Fibroblast of lung (primary cell): Measurements from ENCODE around the gene RGL2. TPM values are rescaled to one million over a fixed set of nuclear protein-coding genes. Genes with fewer than 3 reads are reported as not detected.

ENCODE experiments used
- DNase-seq, 2 donors: peaks; one replicate each; pipeline versions ENCODE4 v3.0.0 to v3.0.0-alpha.2; 2010; ENCODE audit warnings: low read depth in 2 of 2
- H2AFZ ChIP-seq: 2 replicates; pipeline ENCODE4 v1.5.1; 2012; ENCODE audit warnings: low read length, control low read depth, inconsistent platforms
- H3K27ac ChIP-seq: 2 replicates; pipeline ENCODE4 v1.5.1; 2011; ENCODE audit warnings: low read length, control low read depth; ENCODE audit not compliant: insufficient read depth
- H3K27me3 ChIP-seq: 2 replicates; pipeline ENCODE4 v1.5.1; 2011; ENCODE audit warnings: mild to moderate bottlenecking, low read length; ENCODE audit not compliant: control insufficient read depth, insufficient read depth
- H3K36me3 ChIP-seq: 2 replicates; pipeline ENCODE4 v1.5.1; 2011; ENCODE audit warnings: low read length; ENCODE audit not compliant: control insufficient read depth, insufficient read depth
- H3K4me1 ChIP-seq: 2 replicates; pipeline ENCODE4 v1.5.1; 2011; ENCODE audit warnings: low read length; ENCODE audit not compliant: control insufficient read depth, insufficient read depth; ENCODE audit errors: extremely low read depth
- H3K4me2 ChIP-seq: 2 replicates; pipeline ENCODE4 v1.5.1; 2011; ENCODE audit warnings: low read length, control low read depth; ENCODE audit not compliant: insufficient read depth; ENCODE audit errors: extremely low read depth
- H3K4me3 ChIP-seq, 4 experiments: fragments of 200-600 bp in 1 of 4; sonication (generic) in 1 of 4; replicated peaks in 1 of 4; 2 replicates each; pipeline ENCODE4 v1.5.1; 2011 to 2016; ENCODE audit warnings: low read length in 4 of 4, low read depth in 3 of 4, mild to moderate bottlenecking in 3 of 4, control low read depth in 2 of 4, inconsistent platforms in 1 of 4, mixed read lengths in 1 of 4; ENCODE audit not compliant: insufficient read depth in 1 of 4; ENCODE audit errors: control extremely low read depth in 1 of 4
- H3K79me2 ChIP-seq: 2 replicates; pipeline ENCODE4 v1.5.1; 2012; ENCODE audit warnings: mild to moderate bottlenecking, low read length, inconsistent platforms; ENCODE audit not compliant: control insufficient read depth, insufficient read depth
- H3K9ac ChIP-seq: 2 replicates; pipeline ENCODE4 v1.5.1; 2011; ENCODE audit warnings: mild to moderate bottlenecking, low read length, control low read depth; ENCODE audit not compliant: insufficient read depth
- H3K9me3 ChIP-seq: 2 replicates; pipeline ENCODE4 v1.5.1; 2012; ENCODE audit warnings: low read depth, low read length; ENCODE audit not compliant: control insufficient read depth, insufficient read depth
- H4K20me1 ChIP-seq: 2 replicates; pipeline ENCODE4 v1.5.1; 2011; ENCODE audit warnings: low read length; ENCODE audit not compliant: control insufficient read depth, insufficient read depth; ENCODE audit errors: extremely low read depth
- CTCF ChIP-seq, 2 donors: IDR thresholded peaks in 1 of 2; conservative IDR thresholded peaks in 1 of 2; 1 replicate in 1 of 2; 2 replicates in 1 of 2; pipeline ENCODE4 v1.5.1; 2011 to 2012; ENCODE audit warnings: low read length in 2 of 2, control low read depth in 1 of 2, inconsistent platforms in 1 of 2, low read depth in 1 of 2, mild to moderate bottlenecking in 1 of 2
- EZH2 ChIP-seq: IDR thresholded peaks from 2 replicates; pipeline ENCODE4 v1.5.1; 2012; ENCODE audit warnings: low read length, control low read depth, mild to moderate bottlenecking; ENCODE audit errors: missing control alignments
- polyA plus RNA-seq, 2 donors: library from polyadenylated mRNA; depleted of rRNA in 1 of 2; stranded (reverse) in 1 of 2; unstranded in 1 of 2; fragments of >200 nt; gene quantifications; 2 replicates each; pipeline ENCODE4 v1.2.1, GENCODE V29; 2011 to 2012; ENCODE audit warnings: missing spikeins in 1 of 2
- total RNA-seq: library from RNA; depleted of rRNA; stranded (reverse); fragments of >200 nt; gene quantifications from 2 replicates; pipeline ENCODE4 v1.2.1, GENCODE V29; 2014

Gene RGL2
- total and polyA plus RNA-seq, 2 donors (not counting 1 experiment from before 2014, with no cell fraction given): 17.4 to 22.8 TPM

DNA sequence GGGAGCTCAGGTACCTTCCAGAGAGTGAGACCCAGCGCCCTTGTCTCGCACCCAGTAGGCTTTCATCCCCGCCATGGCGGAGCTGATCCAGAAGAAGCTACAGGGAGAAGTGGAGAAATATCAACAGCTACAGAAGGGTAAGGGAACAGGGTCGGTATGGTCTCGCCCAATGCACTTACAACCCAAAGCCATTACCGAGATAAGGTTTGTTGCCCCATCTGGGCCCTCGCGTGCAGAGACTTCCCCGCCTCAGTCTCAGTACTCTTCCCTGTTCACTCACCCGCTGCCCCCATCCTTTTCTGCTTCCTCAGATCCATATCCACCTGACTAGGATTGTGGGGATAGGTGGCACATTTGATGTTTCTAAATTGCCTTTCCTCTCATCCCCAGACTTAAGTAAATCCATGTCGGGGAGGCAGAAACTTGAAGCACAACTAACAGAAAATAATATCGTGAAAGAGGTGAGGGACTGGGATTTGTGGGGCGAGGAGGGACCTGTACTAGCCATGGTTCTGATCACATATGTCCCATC lies 8.9 kb downstream of the RGL2 start:
- Histone ChIP-seq H3K36me3 (peaks cover 29% of the 10 kb centered on the region), H3K27me3 (no peaks in the 10 kb centered on the region), H2AFZ (peak overlapping the region; percentile 58), H3K9ac (peak overlapping the region; percentile 73), H3K9me3 (no peaks in the 10 kb centered on the region), H4K20me1 (no peaks in the 10 kb centered on the region), H3K79me2 (peaks cover 31% of the 10 kb centered on the region), H3K4me3 (peak overlapping the region; percentile 86 to 99 (median 94)), H3K4me1 (peaks cover 11% of the 10 kb centered on the region), H3K4me2 (peak overlapping the region; percentile 100), H3K27ac (peak overlapping the region; percentile 75)
- no peak for DNase-seq
- TF ChIP-seq EZH2: no peak
- no peak for TF ChIP-seq CTCF (conservative IDR thresholded peaks at IDR 0.05 in 1 of 2, IDR thresholded peaks at IDR 0.05 in 1 of 2; ENCODE audit: low read depth in 1 of 2, low read length in 2 of 2)

DNA sequence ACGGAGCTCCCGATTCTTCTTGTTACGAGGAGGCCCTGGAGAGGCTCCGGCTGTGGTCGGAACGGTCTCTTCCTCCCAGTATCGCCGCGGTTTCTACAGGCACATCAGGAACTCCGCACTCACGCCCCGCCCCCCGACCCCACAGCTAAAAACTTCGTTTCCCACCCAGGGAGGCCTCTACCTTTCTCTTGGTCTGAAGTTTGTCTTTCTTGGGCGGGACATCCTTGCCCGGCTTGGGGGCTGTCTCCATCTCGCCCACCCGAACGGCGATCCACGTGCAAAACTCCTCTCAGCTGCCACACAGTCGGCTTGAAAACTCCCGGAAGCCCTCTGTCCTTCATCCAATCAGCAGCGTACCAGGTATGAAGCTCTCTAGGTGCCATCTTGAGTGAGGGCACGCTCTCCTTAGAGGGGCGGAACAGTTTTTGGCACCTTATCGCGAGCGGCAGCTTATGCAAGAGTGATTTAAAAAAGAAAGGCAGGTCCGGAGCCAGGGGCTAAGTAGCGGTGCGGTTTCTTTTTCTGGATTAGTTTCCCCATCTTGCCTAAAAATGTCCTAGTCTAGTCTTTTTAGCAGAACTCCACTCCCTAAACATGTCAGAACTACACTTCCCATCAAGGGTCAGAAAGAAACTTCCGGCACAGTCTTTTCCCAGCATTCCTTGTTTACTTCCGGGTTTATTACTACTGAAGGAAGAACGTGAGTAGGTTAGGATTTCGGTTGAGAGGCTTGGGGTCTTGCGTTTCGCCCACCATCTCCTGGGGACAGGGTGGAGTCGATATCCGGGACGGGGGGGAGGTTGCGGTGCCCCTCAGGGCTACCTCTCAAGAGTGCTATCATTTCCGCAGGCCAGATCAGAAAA lies 9.6 kb downstream of the RGL2 start, which contains the start of the genes PFDN6 and WDR46:
Gene PFDN6 (plus strand): TSS at position 681 of the 863 bp plus-strand sequence. CDS start 256 bp downstream, outside the sequence.
Gene WDR46 (minus strand): TSS at position 319 of the 863 bp plus-strand sequence. CDS start 69 bp downstream, at position 250.
- peak within 1 kb of the TSS; percentile 86 to 99 (median 94) for H3K4me3 ChIP-seq
- H3K4me2 ChIP-seq: peak within 1 kb of the TSS; percentile 100
- H3K36me3 ChIP-seq: peaks cover 27% of the 10 kb centered on the region
- no peaks in the 10 kb centered on the region for H3K9me3 ChIP-seq
- peaks cover 11% of the 10 kb centered on the region for H3K4me1 ChIP-seq
- H3K27me3 ChIP-seq: no peaks in the 10 kb centered on the region
- peak; percentile 90 for DNase-seq
- H3K27ac ChIP-seq: peak within 1 kb of the TSS; percentile 75
- TF ChIP-seq EZH2: no peak
- no peak for TF ChIP-seq CTCF (conservative IDR thresholded peaks at IDR 0.05 in 1 of 2, IDR thresholded peaks at IDR 0.05 in 1 of 2; ENCODE audit: low read depth in 1 of 2, low read length in 2 of 2)
- no peaks in the 10 kb centered on the region for H4K20me1 ChIP-seq
- H3K79me2 ChIP-seq: peaks cover 31% of the 10 kb centered on the region
- H2AFZ ChIP-seq: peak within 1 kb of the TSS; percentile 92
- H3K9ac ChIP-seq: peak within 1 kb of the TSS; percentile 73
